C1 segment of cervical spinal cord (tissue), 14 donors: Measurements from ENCODE around the gene VPS51.
A peak's percentile ranks its signal among the peaks of the same experiment; 100 is the strongest.
"Not testable (repeated sequence)": the region's sequence is repeated elsewhere in the genome, so short reads cannot be mapped to it uniquely, and the experiment has no call there.

Experiments
- DNase-seq, 14 donors: peaks; one replicate each; lab custom pipeline; 2025; lab: John Stamatoyannopoulos, UW

Gene VPS51

GRCh38 chr11:65118891-65119669, 23.1 kb downstream of the VPS51 start:
- not testable (repeated sequence) for DNase-seq

- no peak for DNase-seq
These were observed 23.6 kb downstream of the VPS51 start for GRCh38 chr11:65119670-65119995.

GRCh38 chr11:65120831-65121230, 24.8 kb downstream of the VPS51 start:
- DNase-seq: no peak

GRCh38 chr11:65121447-65121864, 25.4 kb downstream of the VPS51 start:
- no peak for DNase-seq

- DNase-seq: peak; percentile 44 to 97 (median 90)
These were observed 26.1 kb downstream of the VPS51 start, which contains the start of the genes FAU and MRPL49 for GRCh38 chr11:65121865-65122696. Gene FAU (minus strand): TSS chr11:65122134. CDS start chr11:65121813, 321 bp downstream. Gene MRPL49 (plus strand): TSS chr11:65122321. CDS start chr11:65122347, 26 bp downstream.

GRCh38 chr11:65124480-65125196, 28.6 kb downstream of the VPS51 start:
- no peak for DNase-seq

- no peak for DNase-seq
These were observed 29.4 kb downstream of the VPS51 start for GRCh38 chr11:65125197-65126056.

GRCh38 chr11:65126624-65127274, 30.7 kb downstream of the VPS51 start:
- no peak for DNase-seq

GRCh38 chr11:65127473-65128181, 31.6 kb downstream of the VPS51 start:
- no peak for DNase-seq

GRCh38 chr11:65128182-65129145, 32.5 kb downstream of the VPS51 start:
- no peak for DNase-seq

- DNase-seq: no peak
These were observed 33.8 kb downstream of the VPS51 start for GRCh38 chr11:65129649-65130441.

- DNase-seq: no peak
These were observed 34.8 kb downstream of the VPS51 start for GRCh38 chr11:65130631-65131416.

- no peak for DNase-seq
These were observed 35.4 kb downstream of the VPS51 start for GRCh38 chr11:65131417-65131776.

GRCh38 chr11:65131895-65132237, 35.9 kb downstream of the VPS51 start:
- no peak for DNase-seq

GRCh38 chr11:65132238-65132987, 36.4 kb downstream of the VPS51 start:
- no peak for DNase-seq

GRCh38 chr11:65132988-65133700, 37.1 kb downstream of the VPS51 start:
- no peak for DNase-seq
